HepG2 (cell line): ENCODE data around the gene LDLR. TPM values are rescaled to one million over a fixed set of nuclear protein-coding genes. Genes with fewer than 3 reads are reported as not detected.

ENCODE experiments used
- ATAC-seq: fragments of 200-7000 bp; cut with Tn5 transposase; 3 replicates; pipeline ENCODE4 v1.9.1; 2020; ENCODE audit warnings: mild to moderate bottlenecking, moderate library complexity
- BruUV-seq: library from RNA; stranded (reverse); fragments of 400-500 nt; replicated peaks from 2 replicates; lab custom pipeline; 2021; lab: Mats Ljungman, UMichigan
- CTCF ChIA-PET: fragments of 300-600 bp; formaldehyde crosslinking; extraction: SDS; loops from one replicate; lab custom pipeline; 2021; ENCODE audit warnings: low total read pairs, inconsistent platforms, low intra/inter-chr PET ratio; lab: Yijun Ruan, JAX
- POLR2A ChIA-PET: fragments of 350-600 bp; sonication (Branson Sonifier 250); formaldehyde crosslinking; loops from one replicate; lab custom pipeline; 2020; ENCODE audit warnings: antibody characterized with exemption, inconsistent platforms; lab: Yijun Ruan, JAX
- DNase-seq: peaks from one replicate; pipeline ENCODE4 v3.0.0-alpha.2; 2015; ENCODE audit warnings: low spot score
- FAIRE-seq: peaks from 3 replicates; lab custom pipeline; 2011; peaks lifted over from hg19 to GRCh38; lab: Jason Lieb, UNC
- H2AFZ ChIP-seq: one replicate; pipeline ENCODE4 v1.6.1; 2011; ENCODE audit warnings: low read length, inconsistent platforms
- H3K27ac ChIP-seq: fragments of 300-600 bp; 3 replicates; pipeline ENCODE4 v1.8.0; 2011; ENCODE audit warnings: mixed run types, mild to moderate bottlenecking, mixed read lengths, low read length, inconsistent platforms; ENCODE audit not compliant: insufficient read depth; ENCODE audit errors: extremely low read length
- H3K27me3 ChIP-seq, 2 experiments: fragments of 200-600 bp in 1 of 2; 2 replicates in 1 of 2; 3 replicates in 1 of 2; pipeline versions ENCODE4 v1.6.0 to v1.8.0; 2011; ENCODE audit warnings: low read length in 2 of 2, mild to moderate bottlenecking in 2 of 2, moderate library complexity in 2 of 2, inconsistent platforms in 1 of 2; ENCODE audit not compliant: insufficient read depth in 2 of 2, control insufficient read depth in 1 of 2
- H3K36me3 ChIP-seq, 2 experiments: fragments of 200-600 bp in 1 of 2; replicated peaks in 1 of 2; 2 replicates in 1 of 2; 3 replicates in 1 of 2; pipeline versions ENCODE4 v1.5.1 to v1.8.0; 2011; ENCODE audit warnings: low read length in 2 of 2, inconsistent platforms in 1 of 2; ENCODE audit not compliant: insufficient read depth in 2 of 2, control insufficient read depth in 1 of 2
- H3K4me1 ChIP-seq: 2 replicates; pipeline ENCODE4 v1.5.1; 2012; ENCODE audit warnings: low read length, inconsistent platforms; ENCODE audit not compliant: insufficient read depth
- H3K4me2 ChIP-seq: 2 replicates; pipeline ENCODE4 v1.6.0; 2011; ENCODE audit warnings: low read depth, low read length, inconsistent platforms
- H3K4me3 ChIP-seq, 3 experiments: fragments of 200-600 bp in 1 of 3; sonication (generic), shearing (Covaris generic) in 1 of 3; replicated peaks in 1 of 3; 2 replicates each; pipeline ENCODE4 v1.5.1; 2011 to 2016; ENCODE audit warnings: low read length in 3 of 3, inconsistent platforms in 2 of 3, low read depth in 2 of 3, mild to moderate bottlenecking in 2 of 3, control low read depth in 1 of 3, mixed read lengths in 1 of 3; ENCODE audit not compliant: insufficient read depth in 1 of 3
- H3K79me2 ChIP-seq: one replicate; pipeline ENCODE4 v1.6.1; 2011; ENCODE audit warnings: low read length, inconsistent platforms; ENCODE audit not compliant: insufficient read depth
- H3K9ac ChIP-seq: 2 replicates; pipeline ENCODE4 v1.6.0; 2011; ENCODE audit warnings: mild to moderate bottlenecking, low read depth, low read length, inconsistent platforms; ENCODE audit not compliant: insufficient read depth
- H3K9me3 ChIP-seq: 2 replicates; pipeline ENCODE4 v1.5.1; 2012; ENCODE audit warnings: mild to moderate bottlenecking, low read length
- H4K20me1 ChIP-seq: 2 replicates; pipeline ENCODE4 v1.6.0; 2011; ENCODE audit warnings: inconsistent platforms, mild to moderate bottlenecking, low read length, moderate library complexity; ENCODE audit not compliant: insufficient read depth
- NFATC3 ChIP-seq: sonication (generic); formaldehyde crosslinking; IDR thresholded peaks from 2 replicates; pipeline ENCODE4 v1.5.1; 2020; ENCODE audit warnings: mild to moderate bottlenecking, missing genetic modification reagents
- ZNF121 ChIP-seq: sonication (generic); formaldehyde crosslinking; IDR thresholded peaks from 2 replicates; pipeline ENCODE4 v1.5.0; 2020; ENCODE audit warnings: mild to moderate bottlenecking, missing genetic modification reagents
- WGBS: methylation state at CpG from one replicate; pipeline ENCODE4 v1.1.6; 2017; ENCODE audit warnings: low lambda C conversion rate; 5-methylcytosine and 5-hydroxymethylcytosine counted together
- in situ Hi-C: cut with HindIII; loops from 2 replicates; pipeline ENCODE4 v1.10.0; 2017; ENCODE audit warnings: low pct_unique_long_range_greater_than_20kb; ENCODE audit not compliant: extremely low pct_ligation_motif_present
- intact Hi-C: fragments of 100-400 bp; cut with micrococcal nuclease; formaldehyde crosslinking; loops from one replicate; pipeline ENCODE4 v1.10.0; 2022; ENCODE audit not compliant: unreplicated experiment
- polyA plus RNA-seq, 8 experiments: library from polyadenylated mRNA; depleted of rRNA in 3 of 8; stranded (reverse) in 7 of 8; unstranded in 1 of 8; fragments of >200 nt; fragmentation: Illumina TruSeq in 4 of 8; extraction: Trizol in 4 of 8; gene quantifications; 2 replicates each; pipeline versions ENCODE4 v1.2.1 to v1.2.3, GENCODE V29; 2011 to 2016; ENCODE audit warnings: low read depth in 4 of 8, missing spikeins in 1 of 8, mixed read lengths in 1 of 8; ENCODE audit not compliant: insufficient read depth in 1 of 8
- total RNA-seq, 5 experiments: library from RNA; depleted of rRNA; stranded (reverse); fragments of >200 nt; fragmentation: Illumina TruSeq; extraction: Trizol; gene quantifications; 2 replicates each; pipeline ENCODE4 v1.2.3, GENCODE V29; 2016; ENCODE audit warnings: low read depth in 1 of 5
- TF ChIP-seq, protein P1 (sequence below): sonication (generic); formaldehyde crosslinking; IDR thresholded peaks from 2 replicates; pipeline ENCODE4 v1.4.0; 2020; ENCODE audit warnings: missing genetic modification reagents

Gene LDLR
- total and polyA plus RNA-seq, 2 of the 13 experiments (the other 11 are each of a cell fraction or from before 2014, with no cell fraction given), result 51.6 to 92.5 TPM

DNA sequence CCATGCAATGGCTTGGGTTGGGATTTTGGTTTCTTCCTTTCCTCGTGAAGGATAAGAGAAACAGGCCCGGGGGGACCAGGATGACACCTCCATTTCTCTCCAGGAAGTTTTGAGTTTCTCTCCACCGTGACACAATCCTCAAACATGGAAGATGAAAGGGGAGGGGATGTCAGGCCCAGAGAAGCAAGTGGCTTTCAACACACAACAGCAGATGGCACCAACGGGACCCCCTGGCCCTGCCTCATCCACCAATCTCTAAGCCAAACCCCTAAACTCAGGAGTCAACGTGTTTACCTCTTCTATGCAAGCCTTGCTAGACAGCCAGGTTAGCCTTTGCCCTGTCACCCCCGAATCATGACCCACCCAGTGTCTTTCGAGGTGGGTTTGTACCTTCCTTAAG, 42.2 kb downstream of the LDLR start (continued):
- TF ChIP-seq, protein P1, sequence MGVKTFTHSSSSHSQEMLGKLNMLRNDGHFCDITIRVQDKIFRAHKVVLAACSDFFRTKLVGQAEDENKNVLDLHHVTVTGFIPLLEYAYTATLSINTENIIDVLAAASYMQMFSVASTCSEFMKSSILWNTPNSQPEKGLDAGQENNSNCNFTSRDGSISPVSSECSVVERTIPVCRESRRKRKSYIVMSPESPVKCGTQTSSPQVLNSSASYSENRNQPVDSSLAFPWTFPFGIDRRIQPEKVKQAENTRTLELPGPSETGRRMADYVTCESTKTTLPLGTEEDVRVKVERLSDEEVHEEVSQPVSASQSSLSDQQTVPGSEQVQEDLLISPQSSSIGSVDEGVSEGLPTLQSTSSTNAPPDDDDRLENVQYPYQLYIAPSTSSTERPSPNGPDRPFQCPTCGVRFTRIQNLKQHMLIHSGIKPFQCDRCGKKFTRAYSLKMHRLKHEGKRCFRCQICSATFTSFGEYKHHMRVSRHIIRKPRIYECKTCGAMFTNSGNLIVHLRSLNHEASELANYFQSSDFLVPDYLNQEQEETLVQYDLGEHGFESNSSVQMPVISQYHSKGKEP (CRISPR knock-in tag), result no peak

DNA sequence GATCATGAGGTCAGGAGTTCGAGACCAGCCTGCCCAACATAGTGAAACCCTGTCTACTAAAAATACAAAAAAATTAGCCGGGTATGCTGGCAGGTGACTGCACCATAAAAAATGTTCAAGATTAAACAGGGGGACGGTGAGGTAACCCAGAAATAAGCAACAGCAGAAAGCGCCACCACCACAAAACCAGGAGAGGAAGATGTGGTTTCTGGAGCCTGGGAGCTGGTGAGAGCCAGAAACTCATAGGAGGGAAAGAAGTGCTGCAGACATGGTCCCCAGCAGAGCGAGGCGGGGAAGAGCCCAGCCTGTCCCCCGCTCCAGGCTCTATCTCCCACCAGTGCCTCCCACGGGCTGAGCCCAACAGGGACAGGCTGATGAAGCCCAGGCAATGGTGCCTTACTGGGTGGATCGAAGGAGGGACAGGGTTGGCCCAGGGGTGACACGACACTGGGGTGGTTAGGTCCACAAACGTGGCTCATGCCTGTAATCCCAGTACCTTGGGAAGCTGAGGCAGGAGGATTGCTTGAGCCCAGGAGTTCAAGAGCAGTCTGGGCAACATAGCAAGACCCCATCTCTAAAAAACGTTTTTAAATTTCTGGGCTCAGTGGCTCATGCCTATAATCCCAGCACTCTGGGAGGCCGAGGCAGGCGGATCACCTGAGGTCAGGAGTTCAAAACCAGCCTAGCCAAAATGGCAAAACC, 47.3 kb downstream of the LDLR start:
- H3K27me3 ChIP-seq, result no peaks in the 10 kb centered on the region; a peak in 1 of 5 replicates
- 79% methylated on average over 9 of the region's 14 CpGs for WGBS
- H4K20me1 ChIP-seq, result peaks cover 18% of the 10 kb centered on the region
- ATAC-seq (no peak), DNase-seq (no peak)
- no peak overlapping the region for H2AFZ ChIP-seq
- H3K9ac ChIP-seq, result no peak overlapping the region
- intact Hi-C loops, result no loop called here
- H3K4me1 ChIP-seq, result peaks cover 46% of the 10 kb centered on the region
- no peak for TF ChIP-seq NFATC3 (CRISPR knock-in tag)
- TF ChIP-seq ZNF121 (CRISPR knock-in tag), result peak; percentile 56
- TF ChIP-seq, all 625 proteins: peak for 1
- ChIA-PET POLR2A (no interaction called here), CTCF (interaction anchor here (3.4 kb wide), 1 partner anchor 67 kb away, joined by 53 read pairs; no protein-coding TSS in a partner anchor)
- Histone ChIP-seq H3K4me2 (no peak overlapping the region), H3K36me3 (peaks cover 7 to 9% of the 10 kb centered on the region in 2 experiments), H3K4me3 (no peak overlapping the region), H3K27ac (no peak overlapping the region), H3K9me3 (no peaks in the 10 kb centered on the region), H3K79me2 (no peaks in the 10 kb centered on the region)
- FAIRE-seq, result no peak
- BruUV-seq, result no TSS peak
- in situ Hi-C loops, result loop anchor here (5.0 kb wide), 1 partner anchor 66 kb away; no protein-coding TSS in a partner anchor
